Endothelial cell of umbilical vein (primary cell): ENCODE results near the gene MVB12B.

Source experiments
- EZH2 ChIP-seq: IDR thresholded peaks from 2 replicates; pipeline ENCODE4 v1.6.1; 2012; ENCODE audit warnings: borderline replicate concordance, low read depth, mild to moderate bottlenecking, moderate library complexity, low read length, inconsistent platforms; ENCODE audit not compliant: severe bottlenecking
- FOS ChIP-seq: IDR thresholded peaks from 2 replicates; pipeline ENCODE4 v1.6.1; 2011; ENCODE audit warnings: mild to moderate bottlenecking, low read length, moderate library complexity, borderline replicate concordance; ENCODE audit not compliant: insufficient read depth
- JUN ChIP-seq: IDR thresholded peaks from 2 replicates; pipeline ENCODE4 v1.6.1; 2011; ENCODE audit warnings: borderline replicate concordance, low read depth; ENCODE audit not compliant: insufficient read length, insufficient read depth
- POLR2A ChIP-seq: IDR thresholded peaks from 2 replicates; pipeline ENCODE4 v1.6.1; 2012; ENCODE audit warnings: low read depth, mild to moderate bottlenecking, control low read depth, low read length
- POLR2AphosphoS5 ChIP-seq: IDR thresholded peaks from 2 replicates; pipeline ENCODE4 v1.6.1; 2012; ENCODE audit warnings: low read depth, mild to moderate bottlenecking, control low read depth, low read length, moderate library complexity; ENCODE audit not compliant: insufficient read depth
- TF ChIP-seq, protein P1 (sequence below), 2 donors: IDR thresholded peaks; 1 replicate in 1 of 2; 2 replicates in 1 of 2; pipeline ENCODE4 v1.5.1; 2011; ENCODE audit warnings: low read length in 2 of 2, mild to moderate bottlenecking in 2 of 2, moderate library complexity in 2 of 2, control low read depth in 1 of 2, inconsistent platforms in 1 of 2, low read depth in 1 of 2; ENCODE audit not compliant: insufficient read depth in 1 of 2; ENCODE audit errors: extremely low read depth in 1 of 2
- TF ChIP-seq, protein P2 (sequence below): IDR thresholded peaks from 2 replicates; pipeline ENCODE4 v1.6.1; 2011; ENCODE audit not compliant: insufficient read depth, insufficient read length

DNA sequence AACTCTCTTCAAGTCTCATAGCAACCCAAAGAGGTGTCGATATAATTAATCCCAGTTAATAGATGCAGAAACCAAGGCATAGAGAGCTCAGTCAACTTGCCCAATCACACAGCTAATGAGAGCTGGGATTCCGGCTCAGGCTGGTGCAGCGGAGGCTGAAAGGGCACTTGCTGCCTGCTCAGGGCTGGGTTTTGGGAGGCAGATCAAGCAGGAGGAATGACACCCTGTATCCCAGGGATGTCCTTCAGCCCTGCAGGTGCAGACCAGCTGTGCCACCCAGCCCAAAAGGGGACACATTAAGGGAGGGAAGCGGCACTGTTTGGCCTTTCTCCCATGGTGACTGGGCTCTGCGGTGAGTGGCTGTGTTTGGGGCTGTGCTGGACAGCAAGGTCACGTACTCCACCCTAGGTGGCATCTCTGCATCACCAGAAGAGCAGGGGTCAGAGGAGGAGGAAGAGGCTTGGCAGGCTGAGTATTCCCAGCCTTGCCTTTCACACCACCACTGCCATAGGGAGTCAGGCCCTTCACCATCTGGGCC is 124.1 kb downstream of the MVB12B start:
- TF ChIP-seq JUN, result no peak
- no peak for TF ChIP-seq POLR2AphosphoS5
- no peak for TF ChIP-seq POLR2A
- TF ChIP-seq EZH2, result no peak
- TF ChIP-seq, protein P1, sequence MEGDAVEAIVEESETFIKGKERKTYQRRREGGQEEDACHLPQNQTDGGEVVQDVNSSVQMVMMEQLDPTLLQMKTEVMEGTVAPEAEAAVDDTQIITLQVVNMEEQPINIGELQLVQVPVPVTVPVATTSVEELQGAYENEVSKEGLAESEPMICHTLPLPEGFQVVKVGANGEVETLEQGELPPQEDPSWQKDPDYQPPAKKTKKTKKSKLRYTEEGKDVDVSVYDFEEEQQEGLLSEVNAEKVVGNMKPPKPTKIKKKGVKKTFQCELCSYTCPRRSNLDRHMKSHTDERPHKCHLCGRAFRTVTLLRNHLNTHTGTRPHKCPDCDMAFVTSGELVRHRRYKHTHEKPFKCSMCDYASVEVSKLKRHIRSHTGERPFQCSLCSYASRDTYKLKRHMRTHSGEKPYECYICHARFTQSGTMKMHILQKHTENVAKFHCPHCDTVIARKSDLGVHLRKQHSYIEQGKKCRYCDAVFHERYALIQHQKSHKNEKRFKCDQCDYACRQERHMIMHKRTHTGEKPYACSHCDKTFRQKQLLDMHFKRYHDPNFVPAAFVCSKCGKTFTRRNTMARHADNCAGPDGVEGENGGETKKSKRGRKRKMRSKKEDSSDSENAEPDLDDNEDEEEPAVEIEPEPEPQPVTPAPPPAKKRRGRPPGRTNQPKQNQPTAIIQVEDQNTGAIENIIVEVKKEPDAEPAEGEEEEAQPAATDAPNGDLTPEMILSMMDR (IDR thresholded peaks at IDR 0.05; ENCODE audit: extremely low read depth in 1 of 2, insufficient read depth in 1 of 2, low read depth in 1 of 2, low read length in 2 of 2), result no peak
- TF ChIP-seq, protein P2, sequence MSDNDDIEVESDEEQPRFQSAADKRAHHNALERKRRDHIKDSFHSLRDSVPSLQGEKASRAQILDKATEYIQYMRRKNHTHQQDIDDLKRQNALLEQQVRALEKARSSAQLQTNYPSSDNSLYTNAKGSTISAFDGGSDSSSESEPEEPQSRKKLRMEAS, result no peak
- no peak for TF ChIP-seq FOS
